HepG2 (cell line): ENCODE measurements around the gene NSD2. TPM values are rescaled to one million over a fixed set of nuclear protein-coding genes. Genes with fewer than 3 reads are reported as not detected.
A peak's percentile ranks its signal among the peaks of the same experiment; 100 is the strongest.

Source experiments
- ATM ChIP-seq: fragments of 450-650 bp; IDR thresholded peaks from 2 replicates; pipeline ENCODE4 v1.7.1; 2017; ENCODE audit warnings: mild to moderate bottlenecking, borderline replicate concordance
- FOXA1 ChIP-seq, 2 experiments: fragments of 450-650 bp in 1 of 2; sonication (generic) in 1 of 2; formaldehyde crosslinking in 1 of 2; IDR thresholded peaks; 2 replicates each; pipeline versions ENCODE4 v1.4.0 to v1.6.1; 2016 to 2020; ENCODE audit warnings: missing genetic modification reagents in 1 of 2
- HOXA7 ChIP-seq: sonication (generic); formaldehyde crosslinking; IDR thresholded peaks from 2 replicates; pipeline ENCODE4 v1.8.1; 2022; ENCODE audit warnings: mild to moderate bottlenecking, missing genetic modification reagents, moderate library complexity
- NR2F1 ChIP-seq, 2 experiments: fragments of 450-650 bp in 1 of 2; formaldehyde crosslinking in 1 of 2; IDR thresholded peaks; 2 replicates each; pipeline versions ENCODE4 v1.5.0 to v1.6.1; 2016 to 2020; ENCODE audit warnings: mild to moderate bottlenecking in 1 of 2, missing compliant biosample characterization in 1 of 2, missing genetic modification reagents in 1 of 2, moderate library complexity in 1 of 2
- SKI ChIP-seq: fragments of 450-650 bp; IDR thresholded peaks from one replicate; pipeline ENCODE4 v1.6.1; 2018; ENCODE audit warnings: mild to moderate bottlenecking; ENCODE audit not compliant: partially characterized antibody
- TBX2 ChIP-seq: sonication (generic); formaldehyde crosslinking; IDR thresholded peaks from 2 replicates; pipeline ENCODE4 v1.5.0; 2020; ENCODE audit warnings: missing genetic modification reagents, mild to moderate bottlenecking, borderline replicate concordance
- ZNF296 ChIP-seq: sonication (generic); formaldehyde crosslinking; conservative IDR thresholded peaks from 2 replicates; pipeline ENCODE4 v1.5.0; 2020; ENCODE audit warnings: mild to moderate bottlenecking, missing genetic modification reagents
- ZNF781 ChIP-seq: sonication (generic); formaldehyde crosslinking; IDR thresholded peaks from 2 replicates; pipeline ENCODE4 v1.5.1; 2020; ENCODE audit warnings: borderline replicate concordance, mild to moderate bottlenecking, missing genetic modification reagents; ENCODE audit errors: not compliant biosample characterization
- ZNF816 ChIP-seq: sonication (generic); formaldehyde crosslinking; IDR thresholded peaks from 2 replicates; pipeline ENCODE4 v1.8.0; 2022; ENCODE audit warnings: missing genetic modification reagents, mild to moderate bottlenecking, borderline replicate concordance
- ZNF878 ChIP-seq: sonication (generic); formaldehyde crosslinking; IDR thresholded peaks from 2 replicates; pipeline ENCODE4 v1.8.1; 2023; ENCODE audit warnings: mild to moderate bottlenecking, missing genetic modification reagents, moderate library complexity
- polyA plus RNA-seq, 8 experiments: library from polyadenylated mRNA; depleted of rRNA in 3 of 8; stranded (reverse) in 7 of 8; unstranded in 1 of 8; fragments of >200 nt; fragmentation: Illumina TruSeq in 4 of 8; extraction: Trizol in 4 of 8; gene quantifications; 2 replicates each; pipeline versions ENCODE4 v1.2.1 to v1.2.3, GENCODE V29; 2011 to 2016; ENCODE audit warnings: low read depth in 4 of 8, missing spikeins in 1 of 8, mixed read lengths in 1 of 8; ENCODE audit not compliant: insufficient read depth in 1 of 8
- total RNA-seq, 5 experiments: library from RNA; depleted of rRNA; stranded (reverse); fragments of >200 nt; fragmentation: Illumina TruSeq; extraction: Trizol; gene quantifications; 2 replicates each; pipeline ENCODE4 v1.2.3, GENCODE V29; 2016; ENCODE audit warnings: low read depth in 1 of 5
- TF ChIP-seq, protein P1 (sequence below): sonication (generic); formaldehyde crosslinking; IDR thresholded peaks from 2 replicates; pipeline ENCODE4 v1.8.0; 2022; ENCODE audit warnings: missing genetic modification reagents, mild to moderate bottlenecking, moderate library complexity, borderline replicate concordance
- TF ChIP-seq, protein P2 (sequence below): sonication (generic); formaldehyde crosslinking; IDR thresholded peaks from one replicate; pipeline ENCODE4 v1.5.1; 2020; ENCODE audit warnings: mild to moderate bottlenecking, missing genetic modification reagents; ENCODE audit errors: not compliant biosample characterization
- TF ChIP-seq, protein P3 (sequence below): sonication (generic); formaldehyde crosslinking; IDR thresholded peaks from 2 replicates; pipeline ENCODE4 v1.4.0; 2020; ENCODE audit warnings: missing genetic modification reagents

Gene NSD2
- total and polyA plus RNA-seq, 2 of the 13 experiments (the other 11 are each of a cell fraction or from before 2014, with no cell fraction given): 22.0 to 65.9 TPM

DNA sequence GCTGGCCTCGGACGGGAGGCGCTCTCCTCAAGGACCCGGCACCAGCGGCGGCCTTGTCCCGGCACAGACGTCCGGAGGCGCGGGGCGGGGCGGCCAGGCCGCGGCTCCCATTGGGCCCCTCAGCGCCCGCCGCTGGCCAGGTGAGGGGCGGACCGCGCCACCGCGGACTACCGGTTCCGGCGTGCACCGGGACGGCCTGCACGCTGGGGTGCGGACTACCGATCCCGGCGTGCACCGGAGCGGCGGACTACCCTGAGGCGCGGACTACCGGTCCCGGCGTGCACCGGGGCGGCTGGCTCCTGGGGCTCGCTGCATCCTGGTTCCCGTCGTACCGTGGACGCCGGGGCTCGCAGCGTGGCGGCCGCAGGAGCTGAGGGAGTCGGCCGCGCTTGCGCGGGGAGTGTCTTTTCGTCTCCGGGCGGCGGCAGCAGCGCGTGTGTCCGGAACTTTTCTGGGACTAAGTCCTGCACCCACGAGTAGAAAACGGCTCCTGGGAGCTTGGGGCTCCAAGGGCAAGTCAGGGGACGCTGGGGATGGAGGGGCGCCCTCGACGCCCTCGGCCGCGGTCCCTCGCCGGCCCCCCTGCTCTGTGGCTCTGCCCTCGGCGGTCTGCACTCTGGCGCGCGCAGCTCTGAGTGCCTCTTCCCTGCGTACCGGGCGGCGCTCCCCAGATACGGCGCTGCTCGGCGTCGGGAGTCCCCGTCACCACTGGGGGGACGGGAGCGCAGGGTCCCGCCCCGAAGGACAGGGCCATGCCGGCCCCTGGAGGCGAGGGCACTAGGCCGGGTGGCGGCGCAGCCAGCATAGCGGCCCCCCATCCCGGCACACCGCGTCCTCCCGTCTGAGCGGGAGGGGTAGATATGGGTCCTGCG lies 14.9 kb upstream of the NSD2 start, which contains the start of gene LETM1 (continued):
- TF ChIP-seq, protein P1, sequence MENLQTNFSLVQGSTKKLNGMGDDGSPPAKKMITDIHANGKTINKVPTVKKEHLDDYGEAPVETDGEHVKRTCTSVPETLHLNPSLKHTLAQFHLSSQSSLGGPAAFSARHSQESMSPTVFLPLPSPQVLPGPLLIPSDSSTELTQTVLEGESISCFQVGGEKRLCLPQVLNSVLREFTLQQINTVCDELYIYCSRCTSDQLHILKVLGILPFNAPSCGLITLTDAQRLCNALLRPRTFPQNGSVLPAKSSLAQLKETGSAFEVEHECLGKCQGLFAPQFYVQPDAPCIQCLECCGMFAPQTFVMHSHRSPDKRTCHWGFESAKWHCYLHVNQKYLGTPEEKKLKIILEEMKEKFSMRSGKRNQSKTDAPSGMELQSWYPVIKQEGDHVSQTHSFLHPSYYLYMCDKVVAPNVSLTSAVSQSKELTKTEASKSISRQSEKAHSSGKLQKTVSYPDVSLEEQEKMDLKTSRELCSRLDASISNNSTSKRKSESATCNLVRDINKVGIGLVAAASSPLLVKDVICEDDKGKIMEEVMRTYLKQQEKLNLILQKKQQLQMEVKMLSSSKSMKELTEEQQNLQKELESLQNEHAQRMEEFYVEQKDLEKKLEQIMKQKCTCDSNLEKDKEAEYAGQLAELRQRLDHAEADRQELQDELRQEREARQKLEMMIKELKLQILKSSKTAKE: no peak
- TF ChIP-seq, protein P2, sequence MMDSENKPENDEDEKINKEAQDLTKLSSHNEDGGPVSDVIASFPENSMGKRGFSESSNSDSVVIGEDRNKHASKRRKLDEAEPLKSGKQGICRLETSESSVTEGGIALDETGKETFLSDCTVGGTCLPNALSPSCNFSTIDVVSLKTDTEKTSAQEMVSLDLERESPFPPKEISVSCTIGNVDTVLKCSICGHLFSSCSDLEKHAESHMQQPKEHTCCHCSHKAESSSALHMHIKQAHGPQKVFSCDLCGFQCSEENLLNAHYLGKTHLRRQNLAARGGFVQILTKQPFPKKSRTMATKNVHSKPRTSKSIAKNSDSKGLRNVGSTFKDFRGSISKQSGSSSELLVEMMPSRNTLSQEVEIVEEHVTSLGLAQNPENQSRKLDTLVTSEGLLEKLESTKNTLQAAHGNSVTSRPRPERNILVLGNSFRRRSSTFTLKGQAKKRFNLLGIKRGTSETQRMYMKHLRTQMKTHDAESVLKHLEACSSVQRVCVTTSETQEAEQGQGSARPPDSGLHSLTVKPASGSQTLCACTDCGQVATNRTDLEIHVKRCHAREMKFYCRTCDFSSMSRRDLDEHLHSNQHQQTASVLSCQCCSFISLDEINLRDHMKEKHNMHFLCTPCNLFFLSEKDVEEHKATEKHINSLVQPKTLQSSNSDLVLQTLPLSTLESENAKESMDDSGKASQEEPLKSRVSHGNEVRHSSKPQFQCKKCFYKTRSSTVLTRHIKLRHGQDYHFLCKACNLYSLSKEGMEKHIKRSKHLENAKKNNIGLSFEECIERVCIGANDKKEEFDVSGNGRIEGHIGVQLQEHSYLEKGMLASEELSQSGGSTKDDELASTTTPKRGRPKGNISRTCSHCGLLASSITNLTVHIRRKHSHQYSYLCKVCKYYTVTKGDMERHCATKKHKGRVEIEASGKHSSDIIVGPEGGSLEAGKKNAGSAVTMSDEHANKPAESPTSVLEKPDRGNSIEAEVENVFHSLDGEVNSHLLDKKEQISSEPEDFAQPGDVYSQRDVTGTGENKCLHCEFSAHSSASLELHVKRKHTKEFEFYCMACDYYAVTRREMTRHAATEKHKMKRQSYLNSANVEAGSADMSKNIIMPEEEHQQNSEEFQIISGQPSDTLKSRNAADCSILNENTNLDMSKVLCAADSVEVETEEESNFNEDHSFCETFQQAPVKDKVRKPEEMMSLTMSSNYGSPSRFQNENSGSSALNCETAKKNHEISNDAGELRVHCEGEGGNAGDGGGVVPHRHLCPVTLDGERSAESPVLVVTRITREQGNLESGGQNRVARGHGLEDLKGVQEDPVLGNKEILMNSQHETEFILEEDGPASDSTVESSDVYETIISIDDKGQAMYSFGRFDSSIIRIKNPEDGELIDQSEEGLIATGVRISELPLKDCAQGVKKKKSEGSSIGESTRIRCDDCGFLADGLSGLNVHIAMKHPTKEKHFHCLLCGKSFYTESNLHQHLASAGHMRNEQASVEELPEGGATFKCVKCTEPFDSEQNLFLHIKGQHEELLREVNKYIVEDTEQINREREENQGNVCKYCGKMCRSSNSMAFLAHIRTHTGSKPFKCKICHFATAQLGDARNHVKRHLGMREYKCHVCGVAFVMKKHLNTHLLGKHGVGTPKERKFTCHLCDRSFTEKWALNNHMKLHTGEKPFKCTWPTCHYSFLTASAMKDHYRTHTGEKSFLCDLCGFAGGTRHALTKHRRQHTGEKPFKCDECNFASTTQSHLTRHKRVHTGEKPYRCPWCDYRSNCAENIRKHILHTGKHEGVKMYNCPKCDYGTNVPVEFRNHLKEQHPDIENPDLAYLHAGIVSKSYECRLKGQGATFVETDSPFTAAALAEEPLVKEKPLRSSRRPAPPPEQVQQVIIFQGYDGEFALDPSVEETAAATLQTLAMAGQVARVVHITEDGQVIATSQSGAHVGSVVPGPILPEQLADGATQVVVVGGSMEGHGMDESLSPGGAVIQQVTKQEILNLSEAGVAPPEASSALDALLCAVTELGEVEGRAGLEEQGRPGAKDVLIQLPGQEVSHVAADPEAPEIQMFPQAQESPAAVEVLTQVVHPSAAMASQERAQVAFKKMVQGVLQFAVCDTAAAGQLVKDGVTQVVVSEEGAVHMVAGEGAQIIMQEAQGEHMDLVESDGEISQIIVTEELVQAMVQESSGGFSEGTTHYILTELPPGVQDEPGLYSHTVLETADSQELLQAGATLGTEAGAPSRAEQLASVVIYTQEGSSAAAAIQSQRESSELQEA: no peak
- TF ChIP-seq ZNF296 (CRISPR knock-in tag): no peak
- TF ChIP-seq, protein P3, sequence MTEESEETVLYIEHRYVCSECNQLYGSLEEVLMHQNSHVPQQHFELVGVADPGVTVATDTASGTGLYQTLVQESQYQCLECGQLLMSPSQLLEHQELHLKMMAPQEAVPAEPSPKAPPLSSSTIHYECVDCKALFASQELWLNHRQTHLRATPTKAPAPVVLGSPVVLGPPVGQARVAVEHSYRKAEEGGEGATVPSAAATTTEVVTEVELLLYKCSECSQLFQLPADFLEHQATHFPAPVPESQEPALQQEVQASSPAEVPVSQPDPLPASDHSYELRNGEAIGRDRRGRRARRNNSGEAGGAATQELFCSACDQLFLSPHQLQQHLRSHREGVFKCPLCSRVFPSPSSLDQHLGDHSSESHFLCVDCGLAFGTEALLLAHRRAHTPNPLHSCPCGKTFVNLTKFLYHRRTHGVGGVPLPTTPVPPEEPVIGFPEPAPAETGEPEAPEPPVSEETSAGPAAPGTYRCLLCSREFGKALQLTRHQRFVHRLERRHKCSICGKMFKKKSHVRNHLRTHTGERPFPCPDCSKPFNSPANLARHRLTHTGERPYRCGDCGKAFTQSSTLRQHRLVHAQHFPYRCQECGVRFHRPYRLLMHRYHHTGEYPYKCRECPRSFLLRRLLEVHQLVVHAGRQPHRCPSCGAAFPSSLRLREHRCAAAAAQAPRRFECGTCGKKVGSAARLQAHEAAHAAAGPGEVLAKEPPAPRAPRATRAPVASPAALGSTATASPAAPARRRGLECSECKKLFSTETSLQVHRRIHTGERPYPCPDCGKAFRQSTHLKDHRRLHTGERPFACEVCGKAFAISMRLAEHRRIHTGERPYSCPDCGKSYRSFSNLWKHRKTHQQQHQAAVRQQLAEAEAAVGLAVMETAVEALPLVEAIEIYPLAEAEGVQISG (CRISPR knock-in tag): peak; percentile 97
- peak; percentile 45 for TF ChIP-seq SKI
- no peak for TF ChIP-seq HOXA7 (CRISPR knock-in tag)
- TF ChIP-seq ZNF816 (CRISPR knock-in tag): 0 out of 2 replicates have a peak, but pooled peaks have one; percentile 68
- TF ChIP-seq ZNF781: peak; percentile 30
- TF ChIP-seq ATM: no peak
- no peak; the same call in 1 of the 2 replicates for TF ChIP-seq ZNF878 (CRISPR knock-in tag)
- peak; percentile 58 for TF ChIP-seq TBX2 (CRISPR knock-in tag)
- no peak for TF ChIP-seq FOXA1 (IDR thresholded peaks at IDR 0.05)
- TF ChIP-seq FOXA1 (CRISPR knock-in tag; IDR thresholded peaks at IDR 0.05): no peak
- no peak; a peak in 1 of 4 replicates for TF ChIP-seq NR2F1 (CRISPR knock-in tag; IDR thresholded peaks at IDR 0.05)
